DOHH2 (cell line): ENCODE results near the gene IRF4.
"Not testable (repeated sequence)": the region's sequence is repeated elsewhere in the genome, so short reads cannot be mapped to it uniquely, and the experiment has no call there.

Experiments
- H3F3A ChIP-seq: fragments of 200-600 bp; sonication (generic), shearing (Covaris generic); 2 replicates; pipeline ENCODE4 v1.6.0; 2016; ENCODE audit warnings: antibody characterized with exemption, mild to moderate bottlenecking; ENCODE audit not compliant: control insufficient read depth, insufficient read depth
- H3K27ac ChIP-seq: fragments of 200-600 bp; sonication (generic); 2 replicates; pipeline ENCODE4 v1.5.1; 2014; ENCODE audit warnings: low read depth, mild to moderate bottlenecking, low read length, moderate library complexity
- H3K27me3 ChIP-seq: fragments of 200-600 bp; sonication (generic); 2 replicates; pipeline ENCODE4 v1.6.1; 2014; ENCODE audit warnings: mild to moderate bottlenecking, low read length, mixed read lengths; ENCODE audit not compliant: control insufficient read depth
- H3K36me3 ChIP-seq: fragments of 200-600 bp; sonication (generic); 2 replicates; pipeline ENCODE4 v1.6.1; 2014; ENCODE audit warnings: mild to moderate bottlenecking, low read length, moderate library complexity, mixed read lengths; ENCODE audit not compliant: control insufficient read depth
- H3K4me1 ChIP-seq: fragments of 200-600 bp; sonication (generic); 2 replicates; pipeline ENCODE4 v1.6.1; 2014; ENCODE audit warnings: mild to moderate bottlenecking, low read length, mixed read lengths; ENCODE audit not compliant: control insufficient read depth
- H3K4me2 ChIP-seq: fragments of 200-600 bp; sonication (generic); 2 replicates; pipeline ENCODE4 v1.6.0; 2014; ENCODE audit warnings: mild to moderate bottlenecking, low read length, moderate library complexity
- H3K4me3 ChIP-seq: fragments of 200-600 bp; sonication (generic); 2 replicates; pipeline ENCODE4 v1.5.1; 2014; ENCODE audit warnings: mild to moderate bottlenecking, low read length, mixed read lengths
- H3K79me2 ChIP-seq: fragments of 200-600 bp; sonication (generic); 2 replicates; pipeline ENCODE4 v1.6.1; 2014; ENCODE audit warnings: mild to moderate bottlenecking, low read length, mixed read lengths; ENCODE audit not compliant: control insufficient read depth
- H3K9me2 ChIP-seq: fragments of 200-600 bp; sonication (generic); replicated peaks from 2 replicates; pipeline ENCODE4 v1.6.1; 2014; ENCODE audit warnings: mild to moderate bottlenecking, low read length, mixed read lengths; ENCODE audit not compliant: control insufficient read depth
- H3K9me3 ChIP-seq: fragments of 200-600 bp; sonication (generic); 2 replicates; pipeline ENCODE4 v1.6.1; 2014; ENCODE audit warnings: antibody characterized with exemption, low read length, mixed read lengths; ENCODE audit not compliant: control insufficient read depth, insufficient read depth
- H4K20me1 ChIP-seq: fragments of 200-600 bp; sonication (generic); 2 replicates; pipeline ENCODE4 v1.6.0; 2014; ENCODE audit warnings: low read depth, mild to moderate bottlenecking, antibody characterized with exemption, low read length, moderate library complexity; ENCODE audit not compliant: control insufficient read depth, insufficient read depth
- EZH2phosphoT487 ChIP-seq: fragments of 200-600 bp; sonication (generic); IDR thresholded peaks from 2 replicates; pipeline ENCODE4 v1.6.1; 2017; ENCODE audit warnings: borderline replicate concordance, mild to moderate bottlenecking, antibody characterized with exemption, low read length, moderate library complexity, mixed read lengths
- TF ChIP-seq, protein P1 (sequence below): fragments of 200-600 bp; sonication (generic); IDR thresholded peaks from one replicate; pipeline ENCODE4 v1.5.1; 2014; ENCODE audit warnings: antibody characterized with exemption, mild to moderate bottlenecking, low read depth, low read length; ENCODE audit not compliant: poor library complexity, severe bottlenecking

IRF4 gene

DNA sequence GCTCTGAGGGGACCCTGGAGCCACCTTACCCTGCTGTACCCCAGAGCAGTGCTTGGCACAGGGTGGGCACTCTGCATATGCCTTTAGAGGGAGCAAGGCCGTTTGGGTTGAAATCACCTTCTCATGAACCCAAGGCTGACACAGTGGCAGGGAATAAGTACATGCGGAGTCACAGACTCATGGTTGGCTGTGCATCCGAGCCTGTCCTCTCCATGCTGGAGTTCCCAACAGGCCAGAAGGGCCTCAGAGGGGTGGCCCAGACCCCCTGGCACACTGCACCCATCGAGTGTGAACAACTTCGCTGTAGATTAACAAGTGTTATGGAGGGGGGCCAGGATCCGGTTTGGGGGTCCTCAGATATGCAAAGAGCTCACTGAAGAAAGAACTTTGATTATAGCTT, 21.0 kb upstream of the IRF4 start:
- Histone ChIP-seq H3K4me3 (no peak overlapping the region), H3K79me2 (no peaks in the 10 kb centered on the region), H3K27ac (no peak overlapping the region), H3K4me2 (no peak overlapping the region), H3K36me3 (no peaks in the 10 kb centered on the region), H3K4me1 (no peaks in the 10 kb centered on the region), H4K20me1 (no peaks in the 10 kb centered on the region), H3F3A (no peaks in the 10 kb centered on the region), H3K9me3 (peaks cover 41% of the 10 kb centered on the region), H3K27me3 (peaks cover 11% of the 10 kb centered on the region), H3K9me2 (no peaks in the 10 kb centered on the region)
- TF ChIP-seq EZH2phosphoT487 = no peak
- TF ChIP-seq, protein P1, sequence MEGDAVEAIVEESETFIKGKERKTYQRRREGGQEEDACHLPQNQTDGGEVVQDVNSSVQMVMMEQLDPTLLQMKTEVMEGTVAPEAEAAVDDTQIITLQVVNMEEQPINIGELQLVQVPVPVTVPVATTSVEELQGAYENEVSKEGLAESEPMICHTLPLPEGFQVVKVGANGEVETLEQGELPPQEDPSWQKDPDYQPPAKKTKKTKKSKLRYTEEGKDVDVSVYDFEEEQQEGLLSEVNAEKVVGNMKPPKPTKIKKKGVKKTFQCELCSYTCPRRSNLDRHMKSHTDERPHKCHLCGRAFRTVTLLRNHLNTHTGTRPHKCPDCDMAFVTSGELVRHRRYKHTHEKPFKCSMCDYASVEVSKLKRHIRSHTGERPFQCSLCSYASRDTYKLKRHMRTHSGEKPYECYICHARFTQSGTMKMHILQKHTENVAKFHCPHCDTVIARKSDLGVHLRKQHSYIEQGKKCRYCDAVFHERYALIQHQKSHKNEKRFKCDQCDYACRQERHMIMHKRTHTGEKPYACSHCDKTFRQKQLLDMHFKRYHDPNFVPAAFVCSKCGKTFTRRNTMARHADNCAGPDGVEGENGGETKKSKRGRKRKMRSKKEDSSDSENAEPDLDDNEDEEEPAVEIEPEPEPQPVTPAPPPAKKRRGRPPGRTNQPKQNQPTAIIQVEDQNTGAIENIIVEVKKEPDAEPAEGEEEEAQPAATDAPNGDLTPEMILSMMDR = no peak

DNA sequence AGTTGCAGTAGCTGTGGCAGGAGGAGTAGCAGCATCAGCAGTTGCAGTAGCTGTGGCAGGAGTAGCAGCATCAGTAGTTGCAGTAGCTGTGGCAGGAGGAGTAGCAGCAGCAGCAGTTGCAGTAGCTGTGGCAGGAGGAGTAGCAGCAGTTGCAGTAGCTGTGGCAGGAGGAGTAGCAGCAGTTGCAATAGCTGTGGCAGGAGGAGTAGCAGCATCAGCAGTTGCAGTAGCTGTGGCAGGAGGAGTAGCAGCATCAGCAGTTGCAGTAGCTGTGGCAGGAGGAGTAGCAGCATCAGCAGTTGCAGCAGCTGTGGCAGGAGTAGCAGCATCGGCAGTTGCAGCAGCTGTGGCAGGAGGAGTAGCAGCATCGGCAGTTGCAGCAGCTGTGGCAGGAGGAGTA, 19.7 kb upstream of the IRF4 start:
- H3K27ac ChIP-seq, H3K79me2 ChIP-seq, H3F3A ChIP-seq, H3K4me2 ChIP-seq, H3K4me1 ChIP-seq, H3K36me3 ChIP-seq, H3K4me3 ChIP-seq, H4K20me1 ChIP-seq, H3K27me3 ChIP-seq, H3K9me2 ChIP-seq: not testable (repeated sequence)
- H3K9me3 ChIP-seq = peaks cover 41% of the 10 kb centered on the region

DNA sequence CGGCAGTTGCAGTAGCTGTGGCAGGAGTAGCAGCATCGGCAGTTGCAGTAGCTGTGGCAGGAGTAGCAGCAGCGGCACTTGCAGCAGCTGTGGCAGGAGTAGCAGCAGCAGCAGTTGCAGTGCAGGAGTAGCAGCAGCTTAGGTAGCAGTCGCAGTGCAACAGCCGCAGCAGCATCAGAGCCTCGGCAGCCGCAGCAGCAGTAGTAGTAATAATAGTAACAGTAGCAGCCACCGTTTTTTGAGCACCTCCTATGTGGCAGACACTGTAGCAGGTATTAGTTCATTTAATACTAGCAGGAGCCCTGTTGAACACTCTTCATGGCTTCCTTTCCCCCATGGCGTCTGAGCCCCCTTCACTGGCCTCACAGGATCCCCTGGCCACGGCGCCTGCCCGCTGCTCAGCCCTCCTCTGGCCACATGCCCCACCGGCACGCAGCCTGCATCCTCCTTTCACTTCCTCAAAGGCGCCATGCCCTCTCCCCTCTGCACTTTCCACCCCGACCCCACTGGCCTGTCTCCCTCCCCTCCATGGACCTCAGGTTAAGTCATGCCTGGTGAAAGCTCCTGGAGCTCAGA, 19.1 kb upstream of the IRF4 start:
- Histone ChIP-seq H3K4me2 (no peak overlapping the region), H4K20me1 (no peaks in the 10 kb centered on the region), H3K27me3 (peaks cover 11% of the 10 kb centered on the region; the same call in 1 of the 2 replicates), H3K4me1 (peaks cover 6% of the 10 kb centered on the region), H3K79me2 (no peaks in the 10 kb centered on the region), H3K9me2 (no peaks in the 10 kb centered on the region), H3K36me3 (no peaks in the 10 kb centered on the region), H3K27ac (no peak overlapping the region), H3F3A (no peaks in the 10 kb centered on the region), H3K9me3 (peaks cover 36% of the 10 kb centered on the region), H3K4me3 (no peak overlapping the region)
- TF ChIP-seq, protein P1 = no peak
- TF ChIP-seq EZH2phosphoT487 = no peak

DNA sequence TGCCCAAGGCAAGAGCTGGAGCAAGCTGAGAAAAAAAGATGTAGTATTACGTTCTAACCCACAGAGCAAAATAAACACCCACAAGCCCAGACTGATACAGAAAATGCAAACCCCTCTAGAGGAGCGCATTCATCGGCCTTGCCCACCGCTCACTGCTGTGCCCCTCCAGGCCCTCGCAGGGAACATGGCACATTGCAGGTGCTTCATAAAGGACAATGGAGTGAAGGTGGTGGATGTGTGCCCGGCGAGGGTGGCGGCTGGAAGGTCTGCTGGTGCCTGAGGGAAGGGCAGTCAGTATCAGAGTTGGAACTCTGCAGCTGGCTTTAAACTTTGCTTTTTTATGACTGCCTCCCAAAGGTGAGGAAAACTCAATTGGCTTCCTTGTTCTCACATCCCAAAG, 18.5 kb upstream of the IRF4 start:
- Histone ChIP-seq H3K9me3 (peaks cover 31% of the 10 kb centered on the region), H3K27me3 (peaks cover 11% of the 10 kb centered on the region; the same call in 1 of the 2 replicates)

More for the DNA sequence above, 18.5 kb upstream of the IRF4 start:
- H3K4me3 ChIP-seq = no peak overlapping the region
- H3K79me2 ChIP-seq = no peaks in the 10 kb centered on the region
- H3K36me3 ChIP-seq = no peaks in the 10 kb centered on the region
- H3K4me1 ChIP-seq = peaks cover 8% of the 10 kb centered on the region
- H3K9me2 ChIP-seq = no peaks in the 10 kb centered on the region
- no peak overlapping the region for H3K4me2 ChIP-seq
- no peak overlapping the region for H3K27ac ChIP-seq
- no peak for TF ChIP-seq EZH2phosphoT487
- TF ChIP-seq, protein P1 = no peak
- H3F3A ChIP-seq = no peaks in the 10 kb centered on the region
- no peaks in the 10 kb centered on the region for H4K20me1 ChIP-seq
